Neural progenitor cell (in vitro differentiated cells): ENCODE measurements around the gene NHLH1.

Experiments
- EZH2phosphoT487 ChIP-seq: fragments of 200-600 bp; sonication (generic); IDR thresholded peaks from 2 replicates; pipeline ENCODE4 v1.6.1; 2017; ENCODE audit warnings: antibody characterized with exemption
- TF ChIP-seq, protein P1 (sequence below): fragments of 200-600 bp; sonication (generic); IDR thresholded peaks from 2 replicates; pipeline ENCODE4 v1.5.1; 2017; ENCODE audit warnings: antibody characterized with exemption, mild to moderate bottlenecking

GRCh38 chr1:160420881-160421842 is 54.3 kb downstream of the NHLH1 start:
- TF ChIP-seq, protein P1, sequence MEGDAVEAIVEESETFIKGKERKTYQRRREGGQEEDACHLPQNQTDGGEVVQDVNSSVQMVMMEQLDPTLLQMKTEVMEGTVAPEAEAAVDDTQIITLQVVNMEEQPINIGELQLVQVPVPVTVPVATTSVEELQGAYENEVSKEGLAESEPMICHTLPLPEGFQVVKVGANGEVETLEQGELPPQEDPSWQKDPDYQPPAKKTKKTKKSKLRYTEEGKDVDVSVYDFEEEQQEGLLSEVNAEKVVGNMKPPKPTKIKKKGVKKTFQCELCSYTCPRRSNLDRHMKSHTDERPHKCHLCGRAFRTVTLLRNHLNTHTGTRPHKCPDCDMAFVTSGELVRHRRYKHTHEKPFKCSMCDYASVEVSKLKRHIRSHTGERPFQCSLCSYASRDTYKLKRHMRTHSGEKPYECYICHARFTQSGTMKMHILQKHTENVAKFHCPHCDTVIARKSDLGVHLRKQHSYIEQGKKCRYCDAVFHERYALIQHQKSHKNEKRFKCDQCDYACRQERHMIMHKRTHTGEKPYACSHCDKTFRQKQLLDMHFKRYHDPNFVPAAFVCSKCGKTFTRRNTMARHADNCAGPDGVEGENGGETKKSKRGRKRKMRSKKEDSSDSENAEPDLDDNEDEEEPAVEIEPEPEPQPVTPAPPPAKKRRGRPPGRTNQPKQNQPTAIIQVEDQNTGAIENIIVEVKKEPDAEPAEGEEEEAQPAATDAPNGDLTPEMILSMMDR: no peak
- TF ChIP-seq EZH2phosphoT487: no peak
